ENCODE data around the gene ZMYM4.

ZMYM4 gene

DNA sequence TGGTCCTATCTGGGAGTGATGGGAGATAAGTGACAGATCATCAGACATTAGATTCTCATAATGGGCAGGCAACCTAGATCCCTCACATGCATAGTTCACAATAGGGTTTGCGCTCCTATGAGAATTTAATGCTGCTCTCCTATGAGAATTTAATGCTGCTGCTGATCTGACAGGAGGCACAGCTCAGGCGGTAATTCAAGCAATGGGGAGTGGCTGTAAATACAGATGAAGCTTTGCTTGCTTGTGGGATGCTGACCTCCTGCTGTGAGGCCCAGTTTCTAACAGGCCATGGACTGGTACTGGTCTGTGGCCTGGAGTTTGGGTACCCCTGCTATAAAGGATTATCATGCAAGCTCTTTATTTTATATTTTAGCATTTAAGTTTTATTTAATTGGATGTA lies 72.0 kb downstream of the ZMYM4 start:
- H3K4me3 ChIP-seq (ENCODE audit: control insufficient read depth, low read depth, low read length), result no peak overlapping the region
- DNase-seq (ENCODE audit: low read depth), result no peak
- TF ChIP-seq CTCF (conservative IDR thresholded peaks at IDR 0.05; ENCODE audit: control insufficient read depth, insufficient read depth, low read depth, low read length), result no peak

GRCh38 chr1:35345439-35345981 lies 77.0 kb downstream of the ZMYM4 start:
- H3K4me3 ChIP-seq (ENCODE audit: control insufficient read depth, low read depth, low read length), result no peak overlapping the region
- peak; percentile 10 for DNase-seq (ENCODE audit: low read depth)
- TF ChIP-seq CTCF (conservative IDR thresholded peaks at IDR 0.05; ENCODE audit: control insufficient read depth, insufficient read depth, low read depth, low read length), result no peak

GRCh38 chr1:35350872-35351271 lies 82.4 kb downstream of the ZMYM4 start:
- no peak for DNase-seq (ENCODE audit: low read depth)
- TF ChIP-seq CTCF (conservative IDR thresholded peaks at IDR 0.05; ENCODE audit: control insufficient read depth, insufficient read depth, low read depth, low read length), result no peak
- no peak overlapping the region for H3K4me3 ChIP-seq (ENCODE audit: control insufficient read depth, low read depth, low read length)

DNA sequence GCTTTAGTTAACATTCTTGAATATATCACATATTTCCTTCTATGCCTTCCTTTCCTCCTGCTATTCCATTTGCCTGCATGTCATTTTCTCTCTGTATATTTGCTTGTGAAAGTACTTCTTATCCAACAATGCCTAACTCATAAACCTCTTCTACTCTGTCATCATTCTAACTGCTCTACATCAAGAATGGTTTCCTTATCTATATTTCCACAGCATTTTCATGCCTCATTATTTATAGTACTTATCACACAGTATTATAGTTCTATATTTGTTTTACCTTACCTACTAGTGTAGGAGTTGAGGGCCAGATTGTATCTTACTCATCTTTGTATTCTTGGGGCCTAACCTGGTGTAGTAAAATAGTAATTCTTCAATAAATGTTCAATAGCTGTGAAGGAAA lies 91.5 kb downstream of the ZMYM4 start:
- TF ChIP-seq CTCF (conservative IDR thresholded peaks at IDR 0.05; ENCODE audit: control insufficient read depth, insufficient read depth, low read depth, low read length), result no peak
- no peak for DNase-seq (ENCODE audit: low read depth)
- H3K4me3 ChIP-seq (ENCODE audit: control insufficient read depth, low read depth, low read length), result no peak overlapping the region

- no peak overlapping the region for H3K4me3 ChIP-seq (ENCODE audit: control insufficient read depth, low read depth, low read length)
- no peak for TF ChIP-seq CTCF (conservative IDR thresholded peaks at IDR 0.05; ENCODE audit: control insufficient read depth, insufficient read depth, low read depth, low read length)
- no peak for DNase-seq (ENCODE audit: low read depth)
Measured at GRCh38 chr1:35361638-35362037, 93.1 kb downstream of the ZMYM4 start.

DNA sequence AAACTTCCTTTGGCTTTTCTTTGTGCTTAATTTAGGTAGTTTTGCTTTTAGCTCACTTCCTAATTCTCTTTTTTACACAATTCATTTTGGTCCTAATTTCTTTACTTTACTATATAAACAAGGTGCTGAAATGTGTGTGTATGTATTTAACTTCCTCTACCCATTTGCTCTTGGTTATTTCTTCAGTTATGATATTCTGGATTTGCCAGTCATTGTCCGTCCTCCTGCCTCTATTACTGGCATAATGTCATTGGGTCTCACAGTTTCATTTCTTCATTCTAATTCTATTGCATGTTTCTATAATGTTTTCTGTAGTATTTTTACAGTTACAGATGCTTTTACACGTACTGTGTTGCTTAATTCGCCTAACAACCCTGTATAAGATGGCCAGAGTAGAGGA lies 96.2 kb downstream of the ZMYM4 start:
- DNase-seq (ENCODE audit: low read depth), result no peak
- no peak for TF ChIP-seq CTCF (conservative IDR thresholded peaks at IDR 0.05; ENCODE audit: control insufficient read depth, insufficient read depth, low read depth, low read length)

GRCh38 chr1:35367914-35368313 lies 99.4 kb downstream of the ZMYM4 start:
- H3K4me3 ChIP-seq (ENCODE audit: control insufficient read depth, low read depth, low read length), result no peak overlapping the region
- TF ChIP-seq CTCF (conservative IDR thresholded peaks at IDR 0.05; ENCODE audit: control insufficient read depth, insufficient read depth, low read depth, low read length), result no peak
- DNase-seq (ENCODE audit: low read depth), result no peak

More for the DNA sequence above, 96.2 kb downstream of the ZMYM4 start:
- H3K4me3 ChIP-seq (ENCODE audit: control insufficient read depth, low read depth, low read length), result no peak overlapping the region

All from fibroblast of mammary gland (primary cell).